UCSD-AML1 (cell line): ENCODE measurements around the gene SETBP1.
A peak's percentile ranks its signal among the peaks of the same experiment; 100 is the strongest.

Source experiments
- DNase-seq: peaks from one replicate; lab custom pipeline; 2025; ENCODE audit not compliant: unreplicated experiment; lab: John Stamatoyannopoulos, UW

The SETBP1 gene

GRCh38 chr18:45100321-45101105 is 419.8 kb downstream of the SETBP1 start:
- DNase-seq, result no peak

GRCh38 chr18:45102126-45102525 is 421.4 kb downstream of the SETBP1 start:
- DNase-seq, result no peak

DNA sequence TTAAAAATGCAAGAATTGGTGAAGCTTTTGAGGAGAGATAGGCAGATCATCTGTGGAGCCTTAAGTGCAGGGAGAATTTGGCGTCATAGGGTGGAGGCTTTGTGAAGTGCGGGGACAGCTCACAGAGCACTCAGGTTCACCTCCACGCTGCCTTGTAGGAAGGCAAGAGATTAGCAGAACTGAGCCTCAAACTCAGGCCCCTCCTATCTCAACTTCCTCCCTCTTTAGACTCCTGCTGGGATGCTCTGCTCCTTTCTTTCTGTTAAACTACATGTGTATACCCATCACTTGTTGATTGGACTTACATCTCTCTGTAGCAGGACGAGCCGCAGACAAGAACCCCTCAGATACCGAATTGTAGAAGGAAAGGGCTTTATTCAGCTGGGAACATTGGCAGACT is 422.2 kb downstream of the SETBP1 start:
- DNase-seq, result no peak

GRCh38 chr18:45103319-45104048 is 422.8 kb downstream of the SETBP1 start:
- peak; percentile 20 for DNase-seq

DNA sequence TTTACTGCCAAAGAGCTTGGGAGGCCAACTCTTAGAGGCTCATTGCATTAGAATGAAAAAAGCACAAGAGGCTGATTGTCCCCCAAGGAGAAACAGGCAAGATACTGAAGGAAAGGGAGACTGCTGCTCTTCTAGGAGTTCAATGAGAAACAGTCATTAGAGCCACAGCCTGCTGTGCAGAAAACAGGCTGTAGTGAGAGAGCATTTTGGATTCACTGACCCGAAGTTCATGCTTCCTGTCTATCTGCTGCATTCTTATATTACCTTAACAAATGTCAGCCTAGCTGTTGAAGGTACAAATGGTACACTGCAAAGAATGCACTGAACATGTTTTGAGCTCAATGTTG is 423.3 kb downstream of the SETBP1 start:
- DNase-seq, result no peak

DNA sequence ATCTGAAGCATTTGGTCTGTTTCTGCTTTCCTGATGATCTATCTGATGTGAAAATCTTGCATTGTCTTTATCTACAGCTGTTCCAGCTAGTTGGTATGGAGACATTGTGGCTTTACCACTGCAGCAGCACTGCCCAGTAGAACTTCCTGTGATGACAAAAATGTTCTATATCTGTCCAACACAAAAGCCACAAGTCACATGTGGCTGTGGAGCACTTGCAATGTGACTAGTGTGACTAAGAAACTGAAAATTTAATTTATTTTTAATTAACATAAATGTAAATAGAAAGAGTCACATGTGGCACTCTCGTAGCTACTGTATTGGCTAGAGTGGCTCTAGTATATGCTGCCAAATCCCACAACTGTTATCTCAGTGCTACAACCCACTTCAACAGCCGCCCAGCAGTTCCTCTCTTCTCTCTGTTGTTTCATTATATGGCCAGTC is 425.7 kb downstream of the SETBP1 start:
- DNase-seq, result peak; percentile 54

DNA sequence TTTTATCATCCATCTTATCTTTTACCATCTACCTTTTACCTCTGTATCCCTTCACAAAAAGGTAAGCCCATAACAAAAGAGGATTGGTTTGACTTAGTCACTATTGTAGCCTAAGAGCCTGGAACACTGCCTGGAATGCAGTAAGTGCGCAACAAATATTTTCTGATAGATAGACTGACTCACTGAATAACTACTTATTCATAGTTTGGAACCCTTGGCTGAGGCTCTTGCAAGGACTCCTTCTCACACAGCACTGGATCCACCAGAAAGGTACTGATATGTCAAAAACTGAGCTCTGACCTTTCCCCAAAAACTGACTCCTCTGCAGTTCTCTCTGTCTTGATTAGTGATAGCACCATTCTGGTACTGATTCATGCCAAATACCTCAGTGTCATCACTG is 426.7 kb downstream of the SETBP1 start:
- no peak for DNase-seq

DNA sequence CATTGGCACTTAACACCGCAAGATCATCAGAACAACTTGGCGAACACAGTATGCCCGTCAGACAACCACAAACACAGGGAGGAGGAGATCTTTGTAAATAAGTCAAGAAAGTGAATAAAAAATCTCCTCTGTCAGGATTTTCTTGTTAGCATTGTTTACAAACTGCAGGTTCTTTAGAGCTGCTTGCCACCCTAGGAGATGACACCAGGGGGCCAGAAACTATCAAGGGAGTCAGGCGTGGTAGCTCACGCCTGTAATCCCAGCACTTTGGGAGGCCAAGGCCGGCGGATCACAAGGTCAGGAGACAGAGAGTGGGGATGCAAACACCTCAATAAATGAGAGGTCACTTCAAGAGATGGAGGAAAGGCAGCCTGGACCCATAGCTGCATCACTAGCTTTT is 428.1 kb downstream of the SETBP1 start:
- no peak for DNase-seq

DNA sequence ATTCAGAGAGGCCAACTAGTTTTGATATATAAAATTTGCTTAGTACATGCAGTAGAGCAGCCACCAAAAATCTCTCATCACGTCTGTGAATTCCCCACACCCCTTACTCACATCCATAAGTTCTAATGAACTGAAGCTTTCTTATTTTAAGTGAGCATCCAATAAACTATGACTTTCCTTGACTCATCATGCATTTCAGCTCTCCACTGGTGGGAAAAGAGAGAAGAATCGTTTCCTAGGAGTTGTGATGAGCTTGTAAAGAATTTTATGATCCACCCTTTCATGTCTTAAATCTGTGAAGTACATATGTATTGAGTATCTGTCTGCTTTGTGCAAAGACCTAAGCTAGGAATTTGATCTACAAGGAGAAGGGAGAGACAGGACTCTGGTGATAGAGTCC is 428.6 kb downstream of the SETBP1 start:
- DNase-seq, result no peak

- no peak for DNase-seq
Measured at GRCh38 chr18:45109706-45110105, 429.0 kb downstream of the SETBP1 start.

DNA sequence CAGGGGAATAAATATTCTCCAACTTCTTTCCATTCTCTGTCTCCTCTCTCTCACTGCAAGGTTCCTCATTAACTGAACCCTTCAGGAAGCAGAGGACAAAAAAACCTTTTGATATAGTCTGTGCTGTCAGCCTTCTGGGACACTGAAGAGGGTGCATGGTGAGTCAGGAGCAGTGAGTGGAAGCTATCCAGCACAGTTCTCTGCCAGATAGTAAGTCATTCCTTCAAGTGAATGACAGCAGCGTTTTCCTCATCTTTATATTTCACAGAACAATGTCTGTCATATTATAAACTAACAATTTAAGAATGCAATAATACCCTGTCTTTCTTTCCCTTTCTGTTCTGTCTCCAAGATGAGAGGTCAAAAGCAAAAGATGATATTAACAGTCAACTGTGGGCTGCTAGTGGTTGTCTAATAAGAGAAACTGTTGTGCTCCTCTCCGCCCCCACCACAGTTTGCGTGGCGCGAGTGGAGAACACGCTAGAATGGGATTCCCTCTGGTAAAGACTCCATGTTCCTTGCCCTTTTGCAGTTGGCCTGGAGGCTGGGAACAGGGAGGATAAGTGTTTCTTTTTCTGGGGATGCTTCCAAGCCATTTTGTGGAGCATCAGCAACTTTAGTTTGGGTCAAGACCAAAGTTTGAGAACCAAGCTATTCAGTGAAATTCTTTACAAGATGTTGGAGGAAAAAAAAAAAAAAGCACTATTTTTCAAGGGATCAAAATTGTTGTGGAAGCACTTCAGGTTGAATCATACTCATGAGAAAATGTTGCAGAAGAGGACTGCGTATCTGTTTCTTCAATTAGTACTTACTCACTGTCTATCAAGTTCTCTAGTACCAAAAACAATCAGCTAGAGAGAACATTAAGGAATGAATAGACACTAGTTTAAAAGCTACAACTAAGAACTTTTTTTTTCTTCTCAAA is 430.2 kb downstream of the SETBP1 start:
- DNase-seq, result no peak

GRCh38 chr18:45111502-45111848 is 430.8 kb downstream of the SETBP1 start:
- DNase-seq, result no peak

DNA sequence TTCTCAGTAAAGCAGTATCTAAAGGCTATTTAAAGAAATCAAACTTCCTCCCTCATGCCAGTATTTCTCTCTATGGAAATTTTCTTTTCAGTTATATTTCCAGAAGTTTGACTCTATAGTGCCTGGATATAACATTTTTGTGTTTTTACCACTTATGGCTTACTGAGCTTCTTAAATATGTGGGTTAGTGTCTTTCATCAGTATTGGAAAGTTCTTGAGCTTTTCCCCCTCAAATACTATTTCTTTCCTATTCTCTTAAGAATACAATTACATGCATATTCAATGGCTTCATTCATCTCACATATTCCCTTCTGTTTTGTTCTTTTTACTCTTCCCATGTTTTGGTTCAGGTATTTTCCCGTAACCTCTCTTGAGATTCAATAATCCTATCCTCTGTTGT is 432.0 kb downstream of the SETBP1 start:
- DNase-seq, result no peak

DNA sequence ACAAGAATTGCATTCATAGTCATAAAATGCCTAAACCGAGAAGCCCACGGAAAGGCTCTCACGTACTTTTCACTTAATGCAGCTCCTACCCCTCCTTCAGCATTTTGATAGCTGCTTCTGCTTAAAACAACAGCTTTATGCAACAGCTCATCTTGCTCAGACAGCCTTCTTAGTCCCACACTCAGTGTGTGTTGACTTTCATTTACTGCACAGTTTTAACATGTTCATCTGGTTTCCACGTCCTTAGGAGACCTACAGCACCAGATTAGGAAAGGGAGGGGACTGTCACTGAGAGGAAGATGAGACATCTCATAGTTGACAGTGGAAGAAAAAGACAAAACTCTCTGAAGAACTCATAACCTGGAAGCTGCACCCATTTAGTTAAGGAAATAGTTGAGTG is 435.4 kb downstream of the SETBP1 start:
- no peak for DNase-seq
